Left ventricle myocardium inferior (tissue), 1 donor: ENCODE measurements around the gene GINS3. TPM values are rescaled to one million over a fixed set of nuclear protein-coding genes. Genes with fewer than 3 reads are reported as not detected.
A peak's percentile ranks its signal among the peaks of the same experiment; 100 is the strongest.

ENCODE experiments used
- DNase-seq: peaks from one replicate; pipeline ENCODE4 v3.0.0-alpha.2; 2020
- H3K27ac ChIP-seq: fragments of 200-600 bp; replicated peaks from 2 replicates; pipeline ENCODE4 v1.8.0; 2021
- H3K27me3 ChIP-seq: fragments of 200-600 bp; 2 replicates; pipeline ENCODE4 v1.8.0; 2021; ENCODE audit warnings: low read depth
- H3K36me3 ChIP-seq: fragments of 200-600 bp; 2 replicates; pipeline ENCODE4 v1.8.0; 2021
- H3K4me1 ChIP-seq: fragments of 200-600 bp; 2 replicates; pipeline ENCODE4 v1.8.0; 2021
- H3K4me3 ChIP-seq: fragments of 200-600 bp; 2 replicates; pipeline ENCODE4 v1.8.0; 2021; ENCODE audit warnings: mild to moderate bottlenecking, moderate library complexity
- H3K9me3 ChIP-seq: fragments of 200-600 bp; replicated peaks from 2 replicates; pipeline ENCODE4 v1.8.0; 2021
- intact Hi-C: fragments of 100-400 bp; cut with micrococcal nuclease; formaldehyde crosslinking; loops from one replicate; pipeline ENCODE4 v1.11.0; 2022
- total RNA-seq: library from RNA; stranded (reverse); fragmentation: NEBNext Ultra II Directional; extraction: Animal tissue kit (Norgen Biotek cat#: 25700); gene quantifications from one replicate; pipeline ENCODE4 v1.2.1, GENCODE V29; 2021
- TF ChIP-seq, protein P1 (sequence below): fragments of 200-600 bp; IDR thresholded peaks from 2 replicates; pipeline ENCODE4 v1.8.0; 2021; ENCODE audit warnings: antibody characterized with exemption, mild to moderate bottlenecking, borderline replicate concordance
- donor health status: DM: no; HTN: yes; CAD: no; lungs with severe emphysema.

GINS3 gene
- total RNA-seq, 1 donor from 2014 or later = 4.7 TPM

- no peak for DNase-seq
- Histone ChIP-seq H3K27me3 (no peaks in the 10 kb centered on the region), H3K4me1 (peaks cover 14% of the 10 kb centered on the region), H3K9me3 (no peaks in the 10 kb centered on the region), H3K4me3 (no peak overlapping the region), H3K27ac (no peak overlapping the region), H3K36me3 (peaks cover 12% of the 10 kb centered on the region)
- intact Hi-C loops = no loop called here
- TF ChIP-seq, protein P1, sequence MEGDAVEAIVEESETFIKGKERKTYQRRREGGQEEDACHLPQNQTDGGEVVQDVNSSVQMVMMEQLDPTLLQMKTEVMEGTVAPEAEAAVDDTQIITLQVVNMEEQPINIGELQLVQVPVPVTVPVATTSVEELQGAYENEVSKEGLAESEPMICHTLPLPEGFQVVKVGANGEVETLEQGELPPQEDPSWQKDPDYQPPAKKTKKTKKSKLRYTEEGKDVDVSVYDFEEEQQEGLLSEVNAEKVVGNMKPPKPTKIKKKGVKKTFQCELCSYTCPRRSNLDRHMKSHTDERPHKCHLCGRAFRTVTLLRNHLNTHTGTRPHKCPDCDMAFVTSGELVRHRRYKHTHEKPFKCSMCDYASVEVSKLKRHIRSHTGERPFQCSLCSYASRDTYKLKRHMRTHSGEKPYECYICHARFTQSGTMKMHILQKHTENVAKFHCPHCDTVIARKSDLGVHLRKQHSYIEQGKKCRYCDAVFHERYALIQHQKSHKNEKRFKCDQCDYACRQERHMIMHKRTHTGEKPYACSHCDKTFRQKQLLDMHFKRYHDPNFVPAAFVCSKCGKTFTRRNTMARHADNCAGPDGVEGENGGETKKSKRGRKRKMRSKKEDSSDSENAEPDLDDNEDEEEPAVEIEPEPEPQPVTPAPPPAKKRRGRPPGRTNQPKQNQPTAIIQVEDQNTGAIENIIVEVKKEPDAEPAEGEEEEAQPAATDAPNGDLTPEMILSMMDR = no peak
Measured at GRCh38 chr16:58440131-58440530, 47.9 kb downstream of the GINS3 start.

DNA sequence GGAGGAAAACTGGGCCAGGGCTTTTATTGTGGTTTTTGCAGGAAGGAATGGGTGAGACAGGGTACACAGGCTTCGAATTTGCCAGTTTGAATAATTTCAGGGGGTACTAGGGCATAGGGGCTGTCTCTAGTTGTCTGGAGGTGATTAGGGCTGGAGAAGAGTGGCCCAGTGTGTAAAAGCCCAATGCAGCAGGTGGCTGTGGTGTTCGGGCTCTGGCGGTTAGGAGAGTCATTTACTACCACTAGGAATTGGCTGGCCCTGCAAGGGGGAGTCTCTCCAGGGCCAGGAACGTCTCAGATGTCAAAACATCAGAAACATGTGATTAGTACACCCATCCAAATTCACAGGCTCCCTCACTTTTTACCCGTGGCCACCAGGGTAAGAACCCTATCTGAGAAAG, 50.3 kb downstream of the GINS3 start:
- TF ChIP-seq, protein P1 = peak; percentile 17
- H3K4me1 ChIP-seq = peaks cover 14% of the 10 kb centered on the region
- H3K4me3 ChIP-seq = no peak overlapping the region
- no peaks in the 10 kb centered on the region for H3K36me3 ChIP-seq
- no peaks in the 10 kb centered on the region for H3K27me3 ChIP-seq
- no peak for DNase-seq
- intact Hi-C loops = no loop called here
- no peaks in the 10 kb centered on the region for H3K9me3 ChIP-seq
- H3K27ac ChIP-seq = peak overlapping the region; percentile 11

- Histone ChIP-seq H3K27ac (no peak overlapping the region), H3K9me3 (no peaks in the 10 kb centered on the region), H3K36me3 (no peaks in the 10 kb centered on the region), H3K4me3 (no peak overlapping the region), H3K4me1 (peaks cover 10% of the 10 kb centered on the region), H3K27me3 (no peaks in the 10 kb centered on the region)
- intact Hi-C loops = no loop called here
- no peak for DNase-seq
- TF ChIP-seq, protein P1 = no peak
Measured at GRCh38 chr16:58443783-58444182, 51.5 kb downstream of the GINS3 start.

DNA sequence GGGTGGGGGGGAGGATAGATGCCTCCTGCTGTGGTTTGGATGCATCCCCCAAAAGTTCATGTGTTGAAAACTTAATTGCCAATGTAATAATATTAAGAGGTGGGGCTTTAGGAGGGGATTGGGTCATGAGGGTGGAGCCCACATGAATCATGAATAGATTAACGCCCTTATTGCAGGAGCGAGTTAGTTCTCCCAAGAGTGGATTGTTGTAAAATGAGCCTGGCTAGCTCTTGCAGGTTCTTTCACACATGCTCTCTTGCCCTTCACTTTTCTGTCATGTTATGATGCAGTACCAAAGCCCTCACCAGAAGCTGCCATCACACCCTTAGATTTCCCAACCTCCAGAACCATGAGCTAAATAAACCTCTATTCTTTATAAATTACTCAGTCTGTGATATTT, 52.0 kb downstream of the GINS3 start:
- H3K27me3 ChIP-seq = no peaks in the 10 kb centered on the region
- H3K27ac ChIP-seq = no peak overlapping the region
- no peak overlapping the region for H3K4me3 ChIP-seq
- no peak for DNase-seq
- TF ChIP-seq, protein P1 = no peak
- intact Hi-C loops = no loop called here
- H3K4me1 ChIP-seq = peaks cover 10% of the 10 kb centered on the region
- H3K9me3 ChIP-seq = no peaks in the 10 kb centered on the region
- no peaks in the 10 kb centered on the region for H3K36me3 ChIP-seq

- H3K36me3 ChIP-seq = no peaks in the 10 kb centered on the region
- intact Hi-C loops = no loop called here
- H3K27me3 ChIP-seq = no peaks in the 10 kb centered on the region
Measured at GRCh38 chr16:58448890-58449289, 56.6 kb downstream of the GINS3 start.

More at GRCh38 chr16:58448890-58449289, 56.6 kb downstream of the GINS3 start:
- H3K27ac ChIP-seq = peak overlapping the region; percentile 36
- peaks cover 14% of the 10 kb centered on the region for H3K4me1 ChIP-seq
- H3K9me3 ChIP-seq = no peaks in the 10 kb centered on the region
- DNase-seq = no peak
- no peak overlapping the region for H3K4me3 ChIP-seq
- TF ChIP-seq, protein P1 = no peak
